Muscle layer of colon (tissue), 2 donors: ENCODE results near the gene TGM5.
"Not testable (repeated sequence)": the region's sequence is repeated elsewhere in the genome, so short reads cannot be mapped to it uniquely, and the experiment has no call there.

Experiments
- H3K27ac ChIP-seq: one replicate; pipeline ENCODE4 v1.7.0; 2013; ENCODE audit warnings: low read depth, mild to moderate bottlenecking, low read length, moderate library complexity
- H3K27me3 ChIP-seq, 2 donors: one replicate each; pipeline ENCODE4 v1.7.0; 2013; ENCODE audit warnings: low read length in 2 of 2, mild to moderate bottlenecking in 2 of 2; ENCODE audit not compliant: insufficient read depth in 2 of 2, control insufficient read depth in 1 of 2
- H3K36me3 ChIP-seq: one replicate; pipeline ENCODE4 v1.7.0; 2013; ENCODE audit warnings: mild to moderate bottlenecking, low read length; ENCODE audit not compliant: insufficient read depth
- H3K4me1 ChIP-seq: one replicate; pipeline ENCODE4 v1.7.0; 2013; ENCODE audit warnings: mild to moderate bottlenecking, low read length; ENCODE audit not compliant: insufficient read depth
- H3K4me3 ChIP-seq, 2 donors: one replicate each; pipeline ENCODE4 v1.7.0; 2013; ENCODE audit warnings: low read length in 2 of 2, low read depth in 1 of 2, mild to moderate bottlenecking in 1 of 2, moderate library complexity in 1 of 2
- H3K9ac ChIP-seq: one replicate; pipeline ENCODE4 v1.7.0; 2013; ENCODE audit warnings: low read length
- H3K9me3 ChIP-seq: one replicate; pipeline ENCODE4 v1.7.0; 2013; ENCODE audit warnings: mild to moderate bottlenecking, low read length
- donor health status: abdominal sarcoma.
- donor health status: Adenocarcinoma of cecum.

Gene TGM5, protein sequence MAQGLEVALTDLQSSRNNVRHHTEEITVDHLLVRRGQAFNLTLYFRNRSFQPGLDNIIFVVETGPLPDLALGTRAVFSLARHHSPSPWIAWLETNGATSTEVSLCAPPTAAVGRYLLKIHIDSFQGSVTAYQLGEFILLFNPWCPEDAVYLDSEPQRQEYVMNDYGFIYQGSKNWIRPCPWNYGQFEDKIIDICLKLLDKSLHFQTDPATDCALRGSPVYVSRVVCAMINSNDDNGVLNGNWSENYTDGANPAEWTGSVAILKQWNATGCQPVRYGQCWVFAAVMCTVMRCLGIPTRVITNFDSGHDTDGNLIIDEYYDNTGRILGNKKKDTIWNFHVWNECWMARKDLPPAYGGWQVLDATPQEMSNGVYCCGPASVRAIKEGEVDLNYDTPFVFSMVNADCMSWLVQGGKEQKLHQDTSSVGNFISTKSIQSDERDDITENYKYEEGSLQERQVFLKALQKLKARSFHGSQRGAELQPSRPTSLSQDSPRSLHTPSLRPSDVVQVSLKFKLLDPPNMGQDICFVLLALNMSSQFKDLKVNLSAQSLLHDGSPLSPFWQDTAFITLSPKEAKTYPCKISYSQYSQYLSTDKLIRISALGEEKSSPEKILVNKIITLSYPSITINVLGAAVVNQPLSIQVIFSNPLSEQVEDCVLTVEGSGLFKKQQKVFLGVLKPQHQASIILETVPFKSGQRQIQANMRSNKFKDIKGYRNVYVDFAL

DNA sequence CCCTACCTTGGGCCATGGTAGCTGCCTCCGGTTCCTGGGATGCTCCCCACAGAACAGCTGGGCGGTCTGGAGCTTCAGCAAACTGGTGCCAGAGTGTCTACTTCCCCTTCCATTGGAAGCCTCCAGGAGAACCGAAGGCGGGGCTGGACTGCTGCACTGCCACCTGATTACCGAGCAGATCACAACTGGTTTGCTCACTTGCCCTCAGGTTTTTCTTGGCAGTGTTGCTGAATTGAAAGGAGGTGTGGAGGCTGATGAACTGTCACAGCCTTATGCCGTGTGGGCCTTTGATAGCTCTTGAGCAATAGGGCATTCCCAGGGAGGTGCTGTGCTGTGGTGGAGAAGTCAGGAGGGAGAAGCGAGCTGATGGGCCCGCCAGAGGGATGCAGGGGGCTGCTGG lies at the start of gene TGM5:
Gene TGM5, minus strand, starts transcription at position 95 of the 400 bp plus-strand sequence. Its CDS starts 79 bp downstream, at position 16.
- H3K27ac ChIP-seq, result no peak within 1 kb of the TSS

DNA sequence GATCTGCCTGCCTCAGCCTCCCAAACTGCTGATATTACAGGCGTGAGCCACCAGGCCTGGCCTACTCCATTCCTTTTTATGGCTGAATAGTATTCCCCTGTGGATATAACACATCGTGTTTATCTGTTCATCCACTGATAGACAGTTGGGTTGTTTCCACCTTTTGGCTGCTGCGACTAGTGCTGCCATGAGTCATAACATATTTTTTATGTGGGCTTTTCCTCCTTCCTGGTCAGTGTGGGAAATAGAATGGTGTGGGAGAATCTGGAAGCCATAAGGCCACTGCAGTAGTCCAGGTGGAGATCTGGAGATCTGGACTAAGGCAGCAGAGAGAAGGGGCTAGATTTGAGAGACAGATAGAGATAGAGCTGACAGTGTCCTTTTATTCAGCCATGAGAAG lies 47.4 kb upstream of the TGM5 start:
- Histone ChIP-seq H3K27me3 (peaks cover 0 to 10% of the 10 kb centered on the region in 2 donors), H3K4me1 (no peaks in the 10 kb centered on the region), H3K9me3 (no peaks in the 10 kb centered on the region), H3K4me3 (no peak overlapping the region), H3K9ac (no peak overlapping the region), H3K36me3 (no peaks in the 10 kb centered on the region), H3K27ac (no peak overlapping the region)

More for the DNA sequence above, at the start of gene TGM5:
- Histone ChIP-seq H3K4me1 (no peaks in the 10 kb centered on the region), H3K9me3 (no peaks in the 10 kb centered on the region), H3K4me3 (no peak within 1 kb of the TSS), H3K27me3 (no peaks in the 10 kb centered on the region), H3K36me3 (no peaks in the 10 kb centered on the region), H3K9ac (no peak within 1 kb of the TSS)

DNA sequence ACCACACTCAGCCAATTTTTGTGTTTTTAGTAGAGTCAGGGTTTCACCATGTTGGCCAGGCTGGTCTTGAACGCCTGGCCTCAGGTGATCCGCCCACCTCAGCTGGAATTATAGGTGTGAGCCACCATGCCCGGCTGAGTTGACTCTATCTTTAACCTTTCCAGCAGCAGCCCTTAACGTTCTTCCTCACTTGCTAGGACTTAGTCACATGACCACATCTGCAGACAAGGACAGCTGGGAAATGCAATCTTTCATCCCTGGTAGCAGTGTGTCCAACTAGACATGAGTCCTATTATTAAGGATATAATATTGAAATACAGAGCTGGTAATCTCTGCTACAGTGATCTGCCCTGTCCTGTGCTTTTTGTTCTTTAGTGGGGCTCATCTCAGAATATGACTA lies 45.6 kb upstream of the TGM5 start:
- Histone ChIP-seq H3K9ac (no peak overlapping the region), H3K9me3 (no peaks in the 10 kb centered on the region), H3K27me3 (peaks cover 0 to 13% of the 10 kb centered on the region in 2 donors), H3K4me3 (no peak overlapping the region), H3K36me3 (no peaks in the 10 kb centered on the region), H3K27ac (no peak overlapping the region), H3K4me1 (no peaks in the 10 kb centered on the region)

DNA sequence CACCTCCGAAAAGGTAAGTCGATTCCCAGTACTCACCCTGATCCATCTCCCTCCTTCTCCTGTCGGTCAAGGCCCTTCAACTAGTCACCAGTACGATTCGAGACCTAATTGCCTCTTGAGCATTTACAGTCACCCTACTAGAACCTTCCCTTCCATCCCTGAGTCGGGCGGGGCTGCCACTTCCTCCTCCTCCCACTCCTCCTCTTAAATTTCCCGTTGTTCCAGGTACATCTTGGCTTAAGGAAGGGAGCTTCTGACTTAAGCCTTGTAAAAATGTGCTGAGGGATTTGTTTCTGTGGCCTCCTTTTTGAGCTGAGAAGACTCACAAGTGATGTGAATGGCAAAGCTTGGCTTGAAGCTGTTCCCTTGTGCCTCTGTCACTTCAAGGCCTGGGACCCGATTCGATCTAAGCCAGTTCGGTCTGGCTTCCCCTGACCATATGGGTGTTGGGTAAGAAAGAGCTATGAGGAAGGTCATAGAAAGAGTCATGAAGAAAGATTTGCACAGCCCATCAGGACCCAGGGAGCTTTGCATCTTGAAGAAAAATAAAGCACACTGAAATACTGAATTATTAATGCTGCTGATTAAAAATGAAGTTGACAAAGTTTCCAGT lies 35.6 kb upstream of the TGM5 start, which contains the start of gene TGM7:
Gene TGM7, minus strand, starts transcription at position 51 of the 613 bp plus-strand sequence.
- H3K9me3 ChIP-seq, result no peaks in the 10 kb centered on the region
- H3K4me3 ChIP-seq, result no peak within 1 kb of the TSS
- peaks cover 0 to 7% of the 10 kb centered on the region in 2 donors for H3K27me3 ChIP-seq
- no peaks in the 10 kb centered on the region for H3K36me3 ChIP-seq
- no peak within 1 kb of the TSS for H3K9ac ChIP-seq
- no peaks in the 10 kb centered on the region for H3K4me1 ChIP-seq
- H3K27ac ChIP-seq, result no peak within 1 kb of the TSS

DNA sequence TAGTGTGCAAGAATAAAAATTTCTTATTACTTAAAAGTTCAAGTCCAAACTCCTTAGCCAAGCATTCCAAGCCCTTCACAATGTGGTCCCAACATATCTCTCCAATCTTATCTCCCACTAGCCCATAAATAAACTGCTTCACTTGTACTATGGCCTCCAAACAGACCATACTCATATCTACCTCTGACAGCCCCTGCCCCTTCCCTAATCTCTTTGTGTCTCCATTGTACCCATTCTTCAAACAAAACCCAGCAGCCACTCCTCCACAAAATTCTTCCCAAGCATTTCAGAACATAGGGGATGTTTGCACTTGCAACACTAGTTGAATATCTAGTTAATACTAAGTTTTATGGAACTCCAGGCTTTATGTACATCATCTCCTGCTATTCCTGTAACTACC lies 33.2 kb upstream of the TGM5 start:
- H3K4me3 ChIP-seq, result no peak overlapping the region

DNA sequence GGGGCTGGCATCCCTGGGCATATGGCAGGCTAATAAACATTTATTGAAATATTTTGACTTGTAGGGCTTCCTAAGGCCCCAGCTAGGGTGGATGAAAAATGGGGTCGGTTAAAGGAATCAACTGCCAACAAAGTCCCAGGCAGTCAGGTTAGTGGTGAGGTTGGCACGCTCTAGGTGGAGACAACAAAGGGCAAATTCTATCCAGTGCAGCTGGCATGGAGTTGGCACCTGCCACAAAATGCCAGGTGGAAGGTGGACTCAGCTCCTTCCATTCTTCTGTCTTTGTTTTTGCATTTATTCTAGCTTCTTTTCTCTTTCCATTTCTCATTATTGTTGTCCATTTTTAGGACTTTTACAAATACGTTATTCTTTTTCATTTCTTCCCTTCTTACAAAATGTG lies 32.7 kb upstream of the TGM5 start:
- peaks cover 15 to 18% of the 10 kb centered on the region in 2 donors for H3K27me3 ChIP-seq
- H3K27ac ChIP-seq, result no peak overlapping the region
- no peak overlapping the region for H3K4me3 ChIP-seq
- no peaks in the 10 kb centered on the region for H3K9me3 ChIP-seq
- H3K36me3 ChIP-seq, result no peaks in the 10 kb centered on the region
- no peak overlapping the region for H3K9ac ChIP-seq
- no peaks in the 10 kb centered on the region for H3K4me1 ChIP-seq

More for the DNA sequence above, 33.2 kb upstream of the TGM5 start:
- Histone ChIP-seq H3K4me1 (no peaks in the 10 kb centered on the region), H3K27ac (no peak overlapping the region), H3K9me3 (no peaks in the 10 kb centered on the region), H3K36me3 (no peaks in the 10 kb centered on the region), H3K27me3 (peaks cover 10 to 13% of the 10 kb centered on the region in 2 donors), H3K9ac (no peak overlapping the region)

DNA sequence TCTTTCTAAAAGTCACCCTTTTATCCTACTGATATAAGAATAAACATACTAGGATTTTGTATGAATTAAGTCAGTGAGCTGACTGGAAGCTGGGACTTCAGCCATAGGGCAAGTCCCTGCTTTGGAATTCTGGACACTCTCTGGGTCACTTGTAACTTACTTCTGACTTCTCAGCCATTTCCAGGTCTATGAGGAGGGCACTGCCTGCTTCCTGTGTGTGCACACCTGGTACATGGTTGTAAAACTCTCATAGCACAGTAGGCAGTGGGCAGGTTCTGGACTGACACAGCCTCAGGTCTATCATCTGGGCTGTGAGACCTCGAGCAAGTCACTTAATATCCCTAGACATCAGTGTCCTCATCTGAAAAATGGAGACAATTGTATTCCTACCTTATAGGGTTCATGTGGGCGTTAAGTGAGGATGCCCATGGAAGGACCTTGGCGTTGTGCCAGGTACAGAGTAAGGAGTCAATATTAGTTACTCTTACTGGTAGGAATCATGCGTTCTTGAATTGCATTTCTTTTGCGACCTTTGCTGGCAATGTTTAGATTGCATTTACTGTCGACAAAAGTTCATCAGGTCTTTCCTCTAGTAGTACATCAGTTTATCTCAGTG lies 27.5 kb upstream of the TGM5 start:
- Histone ChIP-seq H3K9me3 (no peaks in the 10 kb centered on the region), H3K4me1 (peaks cover 3% of the 10 kb centered on the region), H3K36me3 (no peaks in the 10 kb centered on the region), H3K27ac (no peak overlapping the region), H3K4me3 (no peak overlapping the region), H3K9ac (no peak overlapping the region), H3K27me3 (peaks cover 21 to 23% of the 10 kb centered on the region in 2 donors)

DNA sequence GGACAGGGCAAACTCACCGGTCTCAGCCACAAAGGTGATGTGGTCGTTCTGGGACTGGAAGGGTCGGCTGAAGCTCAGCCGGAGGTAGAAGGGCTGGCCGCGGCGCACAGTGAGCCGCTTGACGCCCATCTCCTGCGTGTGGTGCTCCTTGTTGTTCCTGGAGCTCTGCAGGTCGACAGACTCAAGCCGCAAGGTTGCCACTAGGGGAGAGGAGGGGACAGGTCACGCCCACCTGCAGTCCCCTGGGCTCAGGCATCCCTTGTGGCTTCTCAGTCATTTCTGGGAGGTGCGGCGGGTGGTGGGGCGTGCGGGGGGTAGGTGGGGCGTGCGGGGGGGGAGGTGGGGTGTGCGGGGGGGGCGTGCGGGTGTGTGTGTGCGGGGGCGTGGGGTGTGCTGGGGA lies 26.7 kb upstream of the TGM5 start:
- no peaks in the 10 kb centered on the region for H3K9me3 ChIP-seq
- peaks cover 3% of the 10 kb centered on the region for H3K4me1 ChIP-seq
- H3K27ac ChIP-seq, result no peak overlapping the region
- H3K9ac ChIP-seq, result no peak overlapping the region
- peaks cover 21 to 23% of the 10 kb centered on the region in 2 donors for H3K27me3 ChIP-seq
- no peak overlapping the region for H3K4me3 ChIP-seq
- H3K36me3 ChIP-seq, result no peaks in the 10 kb centered on the region

DNA sequence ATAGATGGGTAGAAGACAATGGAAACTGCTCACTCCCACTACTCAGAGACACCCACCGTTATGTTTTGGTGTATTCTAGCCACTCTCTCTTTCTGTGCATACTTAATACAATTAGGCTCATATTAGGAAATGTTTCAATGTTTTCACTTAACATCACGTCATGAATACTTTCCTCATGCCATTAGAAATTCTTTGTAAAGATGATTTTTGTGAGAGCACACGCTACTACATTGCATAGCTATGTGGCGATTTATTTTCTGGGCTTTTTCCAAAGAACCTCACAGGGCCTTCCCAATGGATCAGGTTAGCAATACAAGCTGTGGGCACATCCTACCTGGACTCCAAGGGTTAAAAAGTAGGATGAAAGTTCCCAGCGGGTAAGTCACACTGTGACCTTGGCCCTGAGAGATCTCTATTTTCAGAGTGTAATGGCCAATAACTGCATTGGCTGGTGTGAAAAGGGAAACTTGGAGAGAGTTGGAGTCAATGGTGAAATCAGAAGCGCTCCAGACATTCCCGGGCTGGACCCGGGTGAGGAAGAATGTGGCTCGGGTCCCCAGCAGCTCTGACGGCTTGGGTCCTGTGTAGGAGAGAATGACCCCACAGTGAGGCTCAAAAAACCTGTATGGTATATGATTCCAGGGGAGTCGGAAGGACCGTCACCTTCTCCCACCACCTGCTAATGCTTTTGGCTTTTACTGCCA lies 25.8 kb upstream of the TGM5 start:
- H3K4me1 ChIP-seq, result peaks cover 3% of the 10 kb centered on the region
- H3K9me3 ChIP-seq, result no peaks in the 10 kb centered on the region
- no peak overlapping the region for H3K4me3 ChIP-seq
- H3K27ac ChIP-seq, result no peak overlapping the region
- no peaks in the 10 kb centered on the region for H3K36me3 ChIP-seq
- H3K9ac ChIP-seq, result no peak overlapping the region
- peaks cover 18 to 21% of the 10 kb centered on the region in 2 donors for H3K27me3 ChIP-seq

DNA sequence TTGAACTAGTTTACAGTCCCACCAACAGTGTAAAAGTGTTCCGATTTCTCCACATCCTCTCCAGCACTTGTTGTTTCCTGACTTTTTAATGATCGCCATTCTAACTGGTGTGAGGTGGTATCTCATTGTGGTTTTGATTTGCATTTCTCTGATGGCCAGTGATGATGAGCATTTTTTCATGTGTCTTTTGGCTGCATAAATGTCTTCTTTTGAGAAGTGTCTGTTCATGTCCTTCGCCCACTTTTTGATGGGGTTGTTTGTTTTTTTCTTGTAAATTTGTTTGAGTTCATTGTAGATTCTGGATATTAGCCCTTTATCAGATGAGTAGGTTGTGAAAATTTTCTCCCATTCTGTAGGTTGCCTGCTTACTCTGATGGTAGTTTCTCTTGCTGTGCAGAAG lies 22.9 kb upstream of the TGM5 start:
- H3K4me3 ChIP-seq, H3K4me1 ChIP-seq, H3K27me3 ChIP-seq, H3K27ac ChIP-seq, H3K9ac ChIP-seq, H3K36me3 ChIP-seq, H3K9me3 ChIP-seq: not testable (repeated sequence)

DNA sequence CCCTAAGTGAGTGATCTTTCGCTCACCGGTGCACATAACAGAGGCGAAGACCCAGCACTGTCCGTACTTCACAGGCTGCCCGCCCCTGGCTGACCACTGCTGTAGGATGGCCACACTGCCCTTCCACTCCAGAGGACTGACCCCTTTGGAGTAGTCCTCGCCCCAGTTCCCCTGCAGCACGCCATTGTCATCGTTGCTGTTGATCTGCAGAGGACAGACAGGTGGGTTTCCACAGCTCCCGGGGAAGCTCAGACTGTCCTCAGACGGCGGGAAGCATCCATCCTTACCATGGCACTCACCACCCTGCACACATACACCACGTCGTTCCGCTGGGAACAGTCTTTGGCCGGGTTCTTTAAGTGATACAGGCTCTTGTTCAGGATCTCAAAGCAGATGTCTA lies 20.5 kb upstream of the TGM5 start:
- Histone ChIP-seq H3K4me3 (no peak overlapping the region), H3K36me3 (no peaks in the 10 kb centered on the region), H3K9ac (no peak overlapping the region), H3K9me3 (no peaks in the 10 kb centered on the region), H3K27ac (no peak overlapping the region), H3K27me3 (no peaks in the 10 kb centered on the region), H3K4me1 (no peaks in the 10 kb centered on the region)
